ENCODE measurements around the gene GNAS.
"Not testable (repeated sequence)": the region's sequence is repeated elsewhere in the genome, so short reads cannot be mapped to it uniquely, and the experiment has no call there.

The GNAS gene

GRCh38 chr20:58938541-58938940 lies 86.0 kb downstream of the GNAS start:
- DNase-seq: no peak

GRCh38 chr20:58941471-58941870 lies 89.0 kb downstream of the GNAS start:
- no peak for DNase-seq

- no peak for DNase-seq
Observed at GRCh38 chr20:58942549-58942948, 90.0 kb downstream of the GNAS start.

- DNase-seq: no peak
Observed at GRCh38 chr20:58944610-58945009, 92.1 kb downstream of the GNAS start.

GRCh38 chr20:58945965-58946631 lies 93.6 kb downstream of the GNAS start:
- DNase-seq: no peak

GRCh38 chr20:58947797-58948388 lies 95.4 kb downstream of the GNAS start:
- not testable (repeated sequence) for DNase-seq

- no peak for DNase-seq
Observed at GRCh38 chr20:58950603-58951002, 98.1 kb downstream of the GNAS start.

GRCh38 chr20:58953050-58953449 lies 100.5 kb downstream of the GNAS start:
- DNase-seq: no peak

- DNase-seq: no peak
Observed at GRCh38 chr20:58956078-58956477, 103.6 kb downstream of the GNAS start.

- DNase-seq: no peak
Observed at GRCh38 chr20:58959652-58960051, 107.1 kb downstream of the GNAS start.

Measured in T-helper 1 cell (primary cell).